Rectal smooth muscle tissue (tissue), 1 donor: Measurements from ENCODE around the gene ARHGDIA.

ENCODE experiments used
- H3K27ac ChIP-seq: one replicate; pipeline ENCODE4 v1.7.0; 2013; ENCODE audit warnings: low read depth, low read length, inconsistent platforms
- H3K27me3 ChIP-seq: one replicate; pipeline ENCODE4 v1.7.0; 2013; ENCODE audit warnings: low read length; ENCODE audit not compliant: control insufficient read depth, insufficient read depth
- H3K36me3 ChIP-seq: one replicate; pipeline ENCODE4 v1.7.0; 2013; ENCODE audit warnings: low read length; ENCODE audit not compliant: control insufficient read depth, insufficient read depth
- H3K4me1 ChIP-seq: one replicate; pipeline ENCODE4 v1.7.0; 2013; ENCODE audit warnings: low read length; ENCODE audit not compliant: control insufficient read depth, insufficient read depth
- H3K4me3 ChIP-seq: one replicate; pipeline ENCODE4 v1.7.0; 2013; ENCODE audit warnings: low read length
- H3K9ac ChIP-seq: one replicate; pipeline ENCODE4 v1.7.0; 2013; ENCODE audit warnings: low read length

Gene ARHGDIA

DNA sequence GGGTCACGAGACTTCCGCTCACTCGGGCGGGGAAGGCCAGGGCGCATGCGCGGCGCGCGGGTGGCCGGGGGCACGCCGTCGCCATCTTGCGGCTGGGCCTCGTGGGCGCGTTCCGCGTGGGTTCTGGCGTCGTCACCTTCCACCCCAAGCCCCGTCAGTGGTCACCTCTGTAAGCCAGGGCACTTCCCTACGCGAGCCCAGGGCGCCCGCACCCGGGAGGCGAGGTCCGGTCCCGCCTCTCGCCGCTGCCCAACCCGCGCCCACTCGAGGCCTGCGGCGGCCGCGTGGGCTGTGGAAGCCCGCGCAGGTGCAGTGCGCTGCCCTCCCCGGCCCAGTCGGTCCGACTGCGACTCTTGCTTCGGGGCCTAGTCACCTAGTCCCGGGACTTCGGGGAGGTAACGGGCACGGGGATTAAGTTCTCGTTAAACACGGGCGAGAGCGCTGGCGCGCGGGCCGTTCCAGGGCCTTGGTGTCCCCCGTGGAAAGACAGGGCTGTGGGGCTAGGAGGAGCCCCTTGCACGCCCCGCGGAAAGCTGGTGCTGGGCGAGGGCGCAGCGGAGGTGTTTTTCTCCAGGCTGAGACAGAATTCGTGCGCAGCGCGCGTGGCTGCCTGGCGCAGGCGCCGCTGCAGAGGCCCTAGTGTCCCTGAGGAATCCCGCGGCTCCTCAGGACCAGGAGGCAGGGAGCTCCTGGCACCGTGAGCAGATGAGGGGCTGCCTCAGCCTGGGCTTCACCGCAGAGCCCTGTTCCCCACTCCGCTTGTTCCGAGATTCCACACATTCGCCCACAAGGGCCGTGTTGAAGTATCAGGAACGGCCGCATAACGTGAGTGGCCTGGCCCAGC lies 472 bp upstream of the ARHGDIA start:
- H3K36me3 ChIP-seq = peaks cover 11% of the 10 kb centered on the region
- peak overlapping the region; percentile 87 for H3K4me3 ChIP-seq
- peak overlapping the region; percentile 87 for H3K9ac ChIP-seq
- no peaks in the 10 kb centered on the region for H3K27me3 ChIP-seq
- peaks cover 12% of the 10 kb centered on the region for H3K4me1 ChIP-seq
- H3K27ac ChIP-seq = peak overlapping the region; percentile 94

DNA sequence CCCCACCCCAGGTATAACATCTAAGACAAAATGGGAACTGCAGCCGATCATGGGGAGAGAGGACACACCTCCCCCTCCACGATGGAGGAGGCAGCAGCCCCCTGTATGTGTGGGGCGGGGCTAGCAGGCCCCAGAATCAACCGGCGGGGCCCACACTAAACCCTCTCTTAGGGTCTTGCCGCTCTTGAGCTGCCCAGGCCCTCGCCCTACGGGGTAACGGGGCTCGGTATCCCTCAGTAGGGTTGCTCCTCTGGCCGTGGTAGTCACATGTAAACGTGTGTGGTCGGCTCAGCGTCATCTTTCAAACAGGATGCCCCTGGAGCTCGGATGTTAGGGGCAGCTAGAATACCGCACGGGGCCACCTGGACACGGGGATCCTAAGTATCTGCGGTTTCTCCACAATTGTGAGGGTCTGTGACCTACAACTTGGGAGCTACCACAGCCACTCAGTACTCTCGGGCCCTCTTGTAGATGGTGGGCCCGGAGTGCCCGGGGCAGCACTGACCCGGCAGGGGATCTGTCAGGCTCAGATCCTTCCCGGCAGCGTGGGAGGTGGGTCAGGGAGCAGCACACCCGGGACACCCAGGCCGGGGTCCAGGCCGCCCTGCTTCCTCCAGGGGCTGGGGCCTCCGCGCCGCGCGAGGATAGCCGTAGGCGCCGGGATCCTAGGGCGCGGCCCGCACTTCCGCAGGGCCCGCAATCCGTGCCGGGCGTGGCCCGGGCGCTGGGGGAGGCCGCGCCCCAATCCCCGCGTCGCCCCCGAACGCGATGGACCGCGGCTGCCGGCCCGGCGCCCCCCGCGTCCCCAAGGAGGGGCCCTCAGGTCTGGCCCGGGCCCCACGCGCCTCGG lies 781 bp downstream of the ARHGDIA start:
- Histone ChIP-seq H3K4me1 (peaks cover 12% of the 10 kb centered on the region), H3K9ac (peak overlapping the region; percentile 17), H3K27me3 (no peaks in the 10 kb centered on the region), H3K36me3 (peaks cover 11% of the 10 kb centered on the region), H3K4me3 (peak overlapping the region; percentile 61), H3K27ac (peak overlapping the region; percentile 80)

GRCh38 chr17:81869221-81870130 lies 1.7 kb downstream of the ARHGDIA start:
- H3K9ac ChIP-seq = peak overlapping the region; percentile 17
- H3K36me3 ChIP-seq = peaks cover 11% of the 10 kb centered on the region
- no peaks in the 10 kb centered on the region for H3K27me3 ChIP-seq
- peak overlapping the region; percentile 80 for H3K27ac ChIP-seq
- peak overlapping the region; percentile 61 for H3K4me3 ChIP-seq
- peaks cover 12% of the 10 kb centered on the region for H3K4me1 ChIP-seq

DNA sequence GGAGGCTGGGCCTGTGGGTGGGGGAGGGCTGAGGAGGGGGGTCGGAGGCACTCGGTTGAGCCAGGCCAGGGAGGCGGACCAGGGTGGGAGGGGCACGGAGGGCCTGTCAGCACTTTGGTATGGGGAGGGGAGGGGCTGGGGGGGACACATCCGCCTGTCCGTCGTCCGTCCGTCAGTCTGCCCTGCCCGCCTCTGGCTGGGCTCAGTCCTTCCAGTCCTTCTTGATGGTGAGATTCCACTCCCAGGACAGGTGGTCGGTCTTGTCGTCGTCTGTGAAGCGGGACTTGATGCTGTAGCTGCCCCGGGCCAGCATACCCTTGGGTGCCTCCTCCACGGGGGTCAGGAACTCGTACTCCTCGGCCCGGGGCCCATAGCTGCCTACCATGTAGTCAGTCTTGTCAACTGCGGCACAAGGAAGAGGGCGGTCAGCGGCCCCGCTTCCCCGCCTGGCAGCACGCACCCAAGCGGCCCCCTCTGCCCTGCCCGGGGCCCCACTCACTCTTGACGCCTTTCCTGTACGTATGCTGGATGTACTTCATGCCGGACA lies 2.4 kb downstream of the ARHGDIA start:
- Histone ChIP-seq H3K27me3 (no peaks in the 10 kb centered on the region), H3K4me1 (peaks cover 12% of the 10 kb centered on the region), H3K27ac (peak overlapping the region; percentile 80), H3K36me3 (peaks cover 11% of the 10 kb centered on the region), H3K4me3 (no peak overlapping the region), H3K9ac (no peak overlapping the region)

DNA sequence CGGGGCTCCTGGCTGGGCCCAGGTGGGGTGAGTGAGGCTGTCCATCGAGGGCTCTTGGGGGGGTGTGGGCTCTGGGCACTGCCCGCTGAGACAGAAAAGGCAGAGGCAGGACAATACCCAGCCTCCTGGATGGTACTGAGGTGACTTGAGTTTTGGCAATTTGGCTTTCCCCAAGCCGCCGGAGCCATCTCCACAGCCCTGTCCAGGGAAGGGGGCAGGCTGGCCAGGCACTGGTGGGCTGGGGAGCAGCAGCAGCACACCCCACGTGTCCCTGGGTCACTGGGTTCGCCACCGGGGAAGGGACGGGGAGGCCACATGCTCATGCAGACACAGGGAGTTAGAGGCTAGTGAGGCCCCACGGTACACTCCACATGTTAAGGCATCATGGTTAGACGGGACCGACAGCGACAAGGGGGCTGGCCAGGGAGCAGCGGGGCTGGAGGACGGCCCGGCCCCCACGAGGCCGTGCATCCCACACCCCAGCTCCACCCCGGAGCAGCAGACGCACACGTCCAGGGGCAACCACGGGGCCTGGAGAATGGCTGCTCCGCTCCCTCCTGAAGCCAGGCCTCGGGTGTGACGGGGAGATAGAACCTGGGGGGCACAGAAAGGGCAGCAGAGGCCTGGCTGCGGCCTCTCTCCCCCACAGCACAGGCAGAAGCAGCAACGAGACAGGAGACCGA lies 3.0 kb downstream of the ARHGDIA start:
- H3K4me3 ChIP-seq = no peak overlapping the region
- H3K36me3 ChIP-seq = peaks cover 11% of the 10 kb centered on the region
- H3K4me1 ChIP-seq = peaks cover 12% of the 10 kb centered on the region
- peak overlapping the region; percentile 80 for H3K27ac ChIP-seq
- no peak overlapping the region for H3K9ac ChIP-seq
- H3K27me3 ChIP-seq = no peaks in the 10 kb centered on the region

DNA sequence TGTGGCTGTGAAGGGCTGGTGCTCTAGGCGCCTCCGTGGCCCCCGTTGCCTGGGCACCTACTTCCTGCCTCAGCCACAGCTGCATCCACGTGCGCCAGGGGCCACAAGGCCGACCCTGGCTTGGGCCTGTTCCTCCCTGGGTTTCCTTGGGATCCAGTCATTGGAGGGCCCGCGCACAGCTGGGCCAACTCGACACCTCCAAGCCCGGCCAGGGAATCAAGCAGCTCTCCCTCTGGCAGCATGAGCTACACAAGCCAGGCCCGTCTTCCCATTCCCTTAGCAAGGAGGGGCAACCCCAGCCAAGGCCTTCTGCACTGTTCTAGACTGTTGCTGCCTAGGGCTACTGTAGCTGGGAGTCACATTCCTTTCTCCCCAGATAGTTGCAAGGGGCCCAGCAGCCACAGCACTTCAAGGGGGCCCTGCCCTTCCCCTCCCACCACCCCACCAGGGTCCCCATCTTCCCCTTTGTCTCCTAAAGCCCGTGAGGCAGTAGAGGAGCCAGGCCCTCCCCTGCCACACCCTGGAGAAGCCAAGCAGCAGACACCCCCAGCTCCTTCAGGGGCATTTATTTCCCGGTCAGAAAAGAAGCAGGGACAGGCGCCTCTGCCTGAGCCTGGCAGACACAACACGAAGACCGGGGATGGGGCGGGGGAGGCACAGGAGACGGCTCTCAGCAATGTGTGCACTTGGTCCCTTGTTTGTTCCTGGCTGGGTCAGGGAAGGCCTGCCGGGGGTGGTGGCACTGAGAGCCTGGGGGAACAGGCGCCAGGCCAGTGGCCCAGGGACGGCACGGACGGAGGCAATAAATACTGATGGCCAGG lies 3.8 kb downstream of the ARHGDIA start:
- peaks cover 12% of the 10 kb centered on the region for H3K4me1 ChIP-seq
- peak overlapping the region; percentile 15 for H3K27ac ChIP-seq
- H3K9ac ChIP-seq = no peak overlapping the region
- H3K27me3 ChIP-seq = no peaks in the 10 kb centered on the region
- H3K4me3 ChIP-seq = no peak overlapping the region
- H3K36me3 ChIP-seq = peaks cover 11% of the 10 kb centered on the region

GRCh38 chr17:81866440-81867169 lies 4.5 kb downstream of the ARHGDIA start:
- Histone ChIP-seq H3K27me3 (no peaks in the 10 kb centered on the region), H3K36me3 (peaks cover 11% of the 10 kb centered on the region), H3K9ac (peak overlapping the region; percentile 32), H3K4me3 (no peak overlapping the region), H3K4me1 (peaks cover 9% of the 10 kb centered on the region), H3K27ac (peak overlapping the region; percentile 15)

GRCh38 chr17:81865733-81866439 lies 5.3 kb downstream of the ARHGDIA start:
- Histone ChIP-seq H3K4me1 (peaks cover 12% of the 10 kb centered on the region), H3K9ac (peak overlapping the region; percentile 32), H3K27me3 (no peaks in the 10 kb centered on the region), H3K4me3 (no peak overlapping the region), H3K27ac (no peak overlapping the region), H3K36me3 (peaks cover 11% of the 10 kb centered on the region)

DNA sequence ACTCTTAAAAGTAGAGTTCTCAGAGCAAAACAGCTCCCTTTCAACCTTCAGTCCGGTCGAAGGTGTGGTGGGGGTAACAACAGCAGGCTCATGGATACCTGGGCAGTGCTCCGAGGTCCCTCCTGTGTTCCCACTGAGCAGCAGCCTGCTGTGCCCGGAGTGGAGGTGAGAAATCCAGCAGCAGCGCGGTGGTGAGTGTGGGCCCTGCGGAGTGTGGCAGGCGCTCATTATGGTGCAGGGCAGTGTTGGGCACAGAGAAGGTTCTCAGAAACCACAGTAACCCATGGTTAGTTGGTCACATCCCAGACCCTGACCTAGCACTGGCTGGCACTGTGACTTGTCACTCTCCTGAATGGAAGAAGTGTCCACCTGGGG lies 5.8 kb downstream of the ARHGDIA start:
- H3K27ac ChIP-seq = no peak overlapping the region
- H3K36me3 ChIP-seq = peaks cover 11% of the 10 kb centered on the region
- no peak overlapping the region for H3K9ac ChIP-seq
- H3K4me3 ChIP-seq = no peak overlapping the region
- H3K27me3 ChIP-seq = no peaks in the 10 kb centered on the region
- H3K4me1 ChIP-seq = peaks cover 12% of the 10 kb centered on the region
